HG03060 (cell line): Measurements from ENCODE around the gene IL1RL1.

Experiments used
- ATAC-seq: cut with Tn5 transposase; IDR thresholded peaks from one replicate; pipeline ENCODE4 v1.9.1; 2021; ENCODE audit warnings: low read depth, moderate number of reproducible peaks; ENCODE audit not compliant: unreplicated experiment

Gene IL1RL1

DNA sequence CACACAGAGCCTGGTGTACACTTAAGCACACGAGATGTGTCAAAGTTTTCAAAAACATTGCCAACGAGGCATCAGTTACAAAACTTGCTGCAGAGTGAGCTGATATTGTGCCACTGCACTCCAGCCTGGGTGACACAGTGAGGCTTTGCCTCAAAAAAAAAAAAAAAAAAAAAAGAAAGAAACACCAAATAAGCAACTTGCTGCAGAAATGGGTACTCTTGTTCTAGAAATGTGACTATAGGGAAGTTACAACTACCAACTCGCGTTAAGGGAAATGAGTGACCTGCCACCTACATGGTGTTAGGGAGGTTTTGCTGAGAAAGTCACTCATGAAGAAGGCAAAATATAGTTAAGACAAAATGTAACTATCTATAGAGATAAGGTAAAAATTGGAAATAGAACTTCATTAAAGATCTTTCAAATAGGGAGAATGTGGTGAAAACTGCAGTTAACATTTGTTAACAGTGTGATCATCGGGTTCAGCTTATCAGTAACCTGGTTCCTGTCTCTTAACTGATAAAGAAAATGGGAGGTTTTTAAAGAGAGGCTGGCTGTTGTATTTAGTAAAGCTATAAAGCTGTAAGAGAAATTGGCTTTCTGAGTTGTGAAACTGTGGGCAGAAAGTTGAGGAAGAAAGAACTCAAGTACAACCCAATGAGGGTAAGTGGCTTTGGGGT is at the start of gene IL1RL1:
Gene IL1RL1 (plus strand): TSS at position 600 of the 677 bp plus-strand sequence. CDS start 26,702 bp downstream, outside the sequence.
- ATAC-seq: no peak

DNA sequence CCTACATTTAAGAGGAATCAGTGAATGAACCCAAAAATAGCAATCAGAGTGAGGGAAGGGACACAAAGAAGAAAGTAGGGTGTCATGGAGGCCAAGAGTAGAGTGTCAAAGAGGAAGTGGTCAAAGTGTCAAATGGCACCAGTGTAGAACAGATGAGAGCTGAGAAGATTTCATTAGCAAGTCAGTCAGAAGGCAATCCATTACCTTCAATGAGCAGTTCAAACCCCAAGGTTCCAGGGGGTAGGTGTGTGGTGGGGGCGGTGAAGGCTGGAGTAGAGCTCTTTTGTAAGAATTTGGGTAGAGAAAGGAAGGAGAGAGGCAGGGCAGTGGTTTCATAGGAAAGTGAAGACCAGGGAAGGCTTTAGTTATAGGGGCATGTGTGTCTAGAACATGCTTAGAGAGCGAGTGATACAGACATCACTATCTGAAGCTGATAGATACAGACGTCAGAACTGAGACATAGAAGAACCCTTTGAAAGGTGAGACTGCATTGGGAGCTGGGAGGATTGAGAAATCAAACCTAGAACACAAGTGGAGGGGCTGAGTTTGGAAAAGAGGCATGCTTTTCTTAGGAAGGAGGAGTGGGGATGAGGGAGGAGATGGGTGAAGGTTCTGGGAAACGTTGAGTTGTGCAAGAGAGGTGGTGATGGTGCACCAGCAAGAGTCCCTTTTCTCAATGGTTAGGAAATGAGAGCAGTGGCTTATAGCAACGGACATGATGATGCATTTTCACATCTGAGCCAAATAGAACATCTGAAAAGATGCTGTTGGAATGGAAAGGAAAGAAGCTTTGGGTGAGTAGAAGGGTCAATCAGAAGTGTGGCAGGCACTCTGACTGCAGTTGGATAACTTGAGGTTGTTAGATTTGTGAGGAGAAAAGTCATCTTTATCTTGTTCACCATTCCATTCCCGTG is 48.9 kb upstream of the IL1RL1 start:
- ATAC-seq: no peak

DNA sequence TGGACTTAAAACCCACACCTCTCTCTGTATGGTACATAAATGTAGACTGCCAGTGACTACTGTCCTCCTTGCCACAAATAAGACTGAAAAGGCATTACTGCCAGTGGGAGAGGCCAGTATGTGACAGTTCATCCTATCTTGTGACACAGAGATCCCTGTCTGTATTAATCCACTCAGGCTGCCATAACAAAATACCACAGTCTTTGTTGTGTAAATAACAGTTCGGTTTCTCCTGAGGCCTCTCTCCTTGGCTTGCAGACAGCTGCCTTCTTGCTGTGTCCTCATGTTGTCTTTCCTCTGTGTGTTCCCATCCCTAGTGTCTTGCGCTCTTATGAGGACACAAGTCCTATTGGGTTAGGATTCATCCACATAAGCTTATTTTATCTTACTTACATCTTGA is 46.4 kb upstream of the IL1RL1 start:
- ATAC-seq: no peak

DNA sequence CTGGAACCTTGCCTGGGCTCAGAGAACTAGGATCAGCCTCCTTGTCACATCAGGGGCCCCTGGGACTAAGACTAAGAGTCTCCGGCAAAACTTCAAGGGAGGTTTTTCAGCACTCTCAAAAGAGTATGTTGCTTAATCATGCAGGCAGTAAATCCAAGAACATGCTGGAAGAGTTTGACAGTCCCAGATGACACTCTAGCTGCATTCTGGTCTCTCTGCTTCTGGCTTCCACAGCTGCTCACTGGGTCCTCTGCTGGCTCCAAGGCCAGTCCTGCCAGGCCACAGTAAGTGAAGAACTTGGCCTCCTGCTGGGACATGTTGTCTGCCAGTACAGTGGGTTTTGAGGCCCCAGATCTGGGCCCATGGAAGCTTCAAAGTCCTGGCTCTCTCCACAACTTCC is 45.2 kb upstream of the IL1RL1 start:
- ATAC-seq: no peak

DNA sequence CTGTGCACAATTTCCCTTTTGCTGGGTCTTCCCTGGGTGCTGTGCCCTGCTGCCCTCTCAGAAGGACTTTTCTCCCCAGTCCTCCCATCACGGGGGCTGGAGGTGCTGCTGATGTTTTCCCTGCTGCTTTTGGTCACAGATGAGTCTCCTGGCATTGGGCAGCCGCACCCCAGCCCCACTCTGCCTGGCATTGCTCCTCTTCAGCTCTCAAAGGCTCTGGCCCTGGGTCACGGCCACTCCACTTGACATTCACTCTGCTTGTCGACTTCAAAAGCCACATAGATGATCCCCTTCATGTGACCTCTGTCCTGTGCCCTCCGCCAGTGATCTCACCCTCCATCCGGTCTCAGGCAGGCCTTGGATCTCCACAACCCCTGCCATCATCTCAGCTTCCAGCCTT is 43.6 kb upstream of the IL1RL1 start:
- no peak for ATAC-seq

DNA sequence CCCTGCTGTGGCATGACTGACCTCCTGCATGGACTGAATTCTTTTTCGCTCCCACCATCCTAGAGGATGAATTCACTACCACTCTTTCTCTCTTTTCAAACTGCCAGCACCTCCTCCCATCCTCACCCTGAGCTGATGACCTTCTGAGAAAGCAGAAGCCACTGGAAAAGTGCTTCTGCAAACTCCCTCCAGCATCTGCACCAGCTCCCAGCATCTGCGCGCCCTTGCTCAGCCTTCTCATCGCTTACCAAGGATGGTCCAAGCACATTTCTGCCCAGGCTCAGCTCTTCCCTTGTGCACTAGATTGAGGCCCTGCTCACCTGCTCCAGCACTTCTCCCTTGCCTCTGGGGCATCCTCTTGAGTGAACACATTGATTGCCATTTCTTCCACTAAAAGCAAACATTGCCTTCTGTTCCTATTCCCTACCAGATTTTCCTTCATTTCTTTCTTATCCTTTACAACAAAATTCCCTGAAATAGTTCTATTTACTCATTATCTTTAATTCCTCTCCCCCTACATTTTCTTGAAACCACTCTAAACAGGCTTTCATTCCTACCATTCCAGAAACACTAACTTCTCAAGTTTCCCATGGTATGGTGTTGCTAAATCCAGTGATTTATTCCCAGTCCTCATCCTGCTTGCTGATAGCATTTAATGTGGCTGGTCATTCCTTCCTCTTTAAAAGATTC is 42.7 kb upstream of the IL1RL1 start:
- no peak for ATAC-seq

DNA sequence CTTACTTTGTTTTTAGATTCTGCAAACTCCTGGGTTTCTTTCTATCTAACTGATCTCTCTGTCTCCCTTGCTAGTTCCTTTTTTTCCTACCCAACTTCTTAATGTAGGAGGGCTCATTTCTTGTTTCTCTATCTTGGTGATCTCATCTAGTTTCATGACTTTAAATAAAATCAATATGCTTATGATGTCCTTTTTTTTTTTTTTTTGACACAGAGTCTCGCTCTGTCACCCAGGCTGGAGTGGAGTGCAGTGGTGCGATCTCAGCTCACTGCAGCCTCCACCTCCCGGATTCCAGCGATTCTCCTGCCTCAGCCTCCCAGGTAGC is 42.2 kb upstream of the IL1RL1 start:
- no peak for ATAC-seq

DNA sequence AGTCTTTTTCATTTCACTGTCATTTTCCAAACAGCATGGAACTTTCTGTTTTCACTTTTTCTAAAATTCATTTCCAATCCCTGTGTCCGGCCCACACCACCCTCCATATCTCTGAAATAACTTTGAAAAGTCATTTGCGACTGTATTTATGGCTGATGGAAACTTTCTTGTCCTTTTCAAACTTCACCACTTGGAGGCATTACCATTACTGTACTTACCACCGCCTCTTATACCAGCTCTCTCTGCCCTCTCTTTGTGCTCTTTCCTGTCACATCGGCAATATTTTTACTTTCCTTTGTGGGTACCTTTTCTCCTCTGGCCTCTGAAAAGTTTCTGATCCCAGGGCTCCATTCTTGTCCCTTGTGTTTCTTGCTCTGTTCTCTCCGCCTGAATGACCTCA is 39.5 kb upstream of the IL1RL1 start:
- ATAC-seq: no peak

DNA sequence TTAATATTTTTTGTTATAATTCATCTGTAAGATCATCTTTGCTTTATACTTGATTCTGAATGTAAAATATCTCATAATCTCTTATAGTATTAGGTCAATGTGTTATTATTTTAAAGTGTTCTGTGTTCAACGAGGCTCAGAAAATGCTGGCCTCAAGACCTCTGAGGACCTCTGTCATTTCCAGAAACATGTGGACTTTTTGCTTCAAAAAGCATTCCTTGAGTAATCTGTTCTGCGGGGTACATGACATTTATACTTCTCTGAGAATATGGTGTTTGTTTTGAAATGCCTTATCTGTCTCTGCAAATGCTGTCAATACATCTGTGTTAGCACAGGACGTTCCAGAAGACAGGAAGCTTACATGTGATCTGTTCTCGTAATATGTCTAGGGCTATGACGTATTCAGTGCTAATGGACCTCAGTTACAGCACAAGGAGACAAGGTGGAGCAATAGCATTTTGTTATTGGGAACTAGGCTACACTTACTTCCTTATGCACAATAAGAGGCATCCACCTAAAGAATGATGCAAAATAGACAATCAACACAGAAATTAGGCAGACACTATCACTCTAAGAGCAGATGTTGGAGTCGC is 37.6 kb upstream of the IL1RL1 start:
- ATAC-seq: no peak

DNA sequence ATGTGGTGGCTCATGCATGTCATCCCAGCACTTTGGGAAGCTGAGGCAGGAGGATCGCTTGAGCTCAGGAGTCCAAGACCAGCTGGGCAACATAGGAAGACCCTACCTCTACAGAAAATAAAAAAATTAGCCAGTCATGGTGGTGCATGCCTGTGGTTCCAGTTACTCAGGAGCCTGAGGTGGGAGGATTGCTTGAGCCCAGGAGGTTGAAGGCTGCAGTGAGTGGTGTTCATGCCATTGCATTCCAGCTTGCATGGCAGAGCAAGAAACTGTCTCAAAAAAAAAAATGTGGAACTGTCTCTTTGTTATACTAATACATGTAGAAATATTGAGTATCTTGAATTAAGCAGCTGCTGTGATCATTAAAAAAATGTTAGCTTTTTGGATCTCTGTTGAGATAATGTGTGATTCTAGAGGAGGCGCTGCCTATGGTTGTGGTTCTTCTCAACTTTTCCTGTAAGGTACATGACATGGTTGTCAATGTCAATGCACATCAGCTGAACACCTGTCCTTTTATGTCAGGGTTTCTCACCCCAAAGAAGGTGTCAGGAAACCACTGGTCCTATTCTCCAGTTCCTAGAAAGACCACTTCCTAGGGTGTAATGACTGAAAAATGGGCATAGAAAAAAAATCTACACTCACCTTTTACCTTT is 34.7 kb upstream of the IL1RL1 start:
- ATAC-seq: no peak

DNA sequence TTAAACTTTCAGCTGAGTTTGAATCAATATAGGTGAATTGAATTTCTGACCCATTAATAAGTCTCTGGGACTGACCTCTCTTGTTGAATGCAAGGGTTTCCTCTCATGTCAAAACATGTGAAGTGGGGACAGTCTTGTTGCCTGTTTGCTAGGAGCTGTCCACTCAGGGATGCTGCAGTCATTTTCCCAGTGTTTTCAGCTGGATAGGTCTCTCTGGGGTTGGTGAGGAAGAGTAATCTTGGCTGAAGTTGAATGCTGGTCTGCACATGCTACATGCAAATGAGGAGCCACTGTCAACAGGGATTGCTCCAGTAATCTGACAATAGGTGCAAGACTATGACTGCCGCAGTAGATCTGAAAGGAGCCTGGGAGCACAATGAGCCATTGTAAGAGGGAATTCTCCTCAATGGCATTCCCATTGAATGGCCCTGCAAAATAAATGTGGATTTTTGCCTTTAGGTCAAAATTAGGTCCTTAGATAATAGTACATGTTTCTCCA is 34.1 kb upstream of the IL1RL1 start:
- no peak for ATAC-seq

DNA sequence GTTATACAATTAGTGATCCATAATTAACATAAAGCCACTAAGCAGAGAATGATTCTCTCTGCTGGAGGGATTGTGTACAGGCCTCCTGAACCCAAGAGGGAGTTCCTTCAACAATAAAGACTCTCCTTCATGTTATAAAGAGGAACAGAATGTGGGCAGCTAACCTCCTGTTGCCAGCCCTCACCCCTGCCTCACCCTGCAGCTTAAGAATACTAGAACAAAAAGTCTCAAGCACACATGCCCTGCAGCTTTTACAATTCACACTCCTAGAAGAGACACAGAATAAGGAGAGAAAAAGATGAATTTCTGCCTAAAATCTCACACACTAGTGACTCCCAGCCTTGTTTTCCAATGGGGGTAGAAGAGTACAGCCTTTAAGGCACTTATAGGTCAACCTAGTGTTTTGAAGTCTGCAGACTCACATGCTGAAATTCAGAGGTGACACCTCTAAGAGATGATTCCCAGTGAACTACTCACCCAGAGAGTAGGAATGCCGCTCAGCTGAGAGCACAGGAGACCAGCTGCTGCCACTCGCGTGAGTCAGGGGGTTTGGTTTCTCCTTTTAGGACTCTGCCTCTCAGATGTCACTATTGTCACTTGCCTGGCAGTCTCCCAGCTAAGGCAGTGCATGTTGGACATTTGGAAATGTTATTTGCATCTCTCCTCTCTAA is 32.5 kb upstream of the IL1RL1 start:
- no peak for ATAC-seq

DNA sequence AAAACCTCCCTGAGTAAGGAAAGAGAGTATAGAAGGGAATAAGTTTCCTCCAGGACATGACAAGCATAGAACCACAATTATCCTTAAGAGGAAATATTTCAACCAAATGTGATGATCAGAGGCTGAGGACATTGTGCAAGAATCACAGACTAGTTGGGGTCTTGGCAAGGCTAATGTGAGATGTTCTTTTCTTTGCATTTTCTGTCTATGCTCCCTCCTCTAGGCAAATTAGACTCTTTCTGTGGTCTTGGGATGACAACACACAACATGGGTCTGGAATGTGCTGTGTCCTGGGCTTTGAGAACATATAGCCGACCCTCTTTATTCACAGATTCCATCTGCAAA is 32.0 kb upstream of the IL1RL1 start:
- ATAC-seq: no peak

DNA sequence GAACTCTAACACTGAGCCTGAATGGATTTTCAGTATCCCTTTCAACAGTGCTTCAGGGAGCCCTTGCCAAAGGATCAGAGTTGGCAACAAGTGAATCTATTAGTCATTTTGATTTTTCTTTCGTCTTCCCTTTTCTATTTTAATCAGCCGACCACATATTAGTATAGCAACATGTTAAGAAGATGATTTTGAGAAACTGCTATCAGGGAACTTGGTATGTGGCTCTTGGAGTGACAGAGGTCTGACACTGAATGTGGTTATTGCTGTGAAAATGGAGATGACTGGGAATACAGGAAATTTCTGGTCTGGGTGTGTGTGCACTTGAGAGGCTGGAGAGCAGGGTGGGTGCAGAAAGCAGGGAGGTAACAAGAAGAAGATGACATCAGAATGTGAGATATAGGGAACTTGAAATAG is 28.7 kb upstream of the IL1RL1 start:
- ATAC-seq: no peak

DNA sequence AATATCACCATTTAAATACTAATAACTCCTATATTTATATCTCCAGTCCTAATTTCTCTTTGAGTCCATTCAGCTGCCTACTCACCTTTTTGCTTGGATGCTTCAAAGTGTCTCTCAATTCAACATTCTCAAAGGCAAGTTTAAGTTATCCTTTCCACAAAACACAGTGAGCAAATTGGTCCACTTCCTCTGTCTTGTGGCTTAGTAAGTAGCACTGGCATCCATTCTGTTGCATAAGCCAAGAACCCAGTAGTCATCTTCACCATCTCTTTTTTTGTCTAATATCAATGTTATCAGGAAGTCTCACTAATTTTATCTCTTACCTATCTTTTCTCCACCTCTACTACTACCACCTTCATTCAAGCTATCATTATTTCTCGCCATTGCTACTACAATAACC is 27.4 kb upstream of the IL1RL1 start:
- ATAC-seq: no peak

DNA sequence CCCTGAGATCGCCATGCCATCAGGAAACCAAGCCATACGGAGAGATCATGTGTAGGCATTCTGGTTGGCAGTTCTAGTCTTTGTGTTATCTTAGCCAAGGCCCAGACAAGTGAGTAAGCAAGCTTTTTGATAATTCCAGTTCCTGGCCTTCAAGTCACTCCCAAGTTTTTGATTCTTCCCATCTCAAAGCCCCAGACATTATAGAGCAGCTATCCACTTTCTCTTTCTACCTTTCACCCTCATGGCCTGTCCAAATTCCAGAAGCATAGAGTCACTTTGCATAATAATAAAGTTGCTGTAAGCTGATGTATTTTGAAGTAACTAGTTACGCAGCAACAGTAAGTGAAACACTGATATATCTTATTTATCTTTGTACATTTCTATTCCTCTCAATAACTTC is 26.8 kb upstream of the IL1RL1 start:
- no peak for ATAC-seq

DNA sequence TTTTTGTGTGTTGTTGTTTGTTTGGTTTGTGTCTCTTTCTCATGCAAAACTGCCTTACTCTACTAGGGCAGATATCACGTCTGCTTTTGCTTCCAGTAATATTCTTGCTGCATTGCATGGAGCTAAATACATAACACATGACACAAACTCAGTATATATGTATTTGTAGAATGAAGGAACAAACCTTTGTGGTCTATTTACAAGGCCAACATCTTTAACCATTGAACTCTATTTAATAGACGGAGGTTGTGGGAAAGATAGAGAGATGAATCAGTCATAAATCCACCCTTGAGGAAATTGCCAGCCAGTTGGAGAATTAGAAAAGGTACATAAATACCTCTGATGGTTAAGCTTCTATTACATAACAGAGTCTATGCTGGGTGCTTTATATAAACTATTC is 26.0 kb upstream of the IL1RL1 start:
- ATAC-seq: no peak

DNA sequence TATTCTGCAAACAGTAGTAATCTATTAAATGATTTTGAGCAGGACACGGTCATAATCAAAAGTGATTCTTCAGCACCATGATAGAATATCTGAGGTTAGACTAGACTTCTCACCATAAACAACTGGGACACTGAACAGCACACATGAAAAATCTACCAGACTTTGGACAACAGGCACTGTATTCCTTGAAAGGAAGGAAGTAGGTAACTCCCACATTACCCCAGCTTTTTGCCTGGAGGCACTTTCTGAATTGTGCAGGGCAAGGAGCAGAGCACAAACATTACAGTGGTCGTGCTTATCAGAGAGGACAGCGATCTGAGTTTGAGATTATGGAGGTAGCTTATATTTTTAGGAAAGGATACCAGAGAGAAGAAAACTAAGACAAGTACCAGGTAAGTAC is 25.3 kb upstream of the IL1RL1 start:
- ATAC-seq: no peak

DNA sequence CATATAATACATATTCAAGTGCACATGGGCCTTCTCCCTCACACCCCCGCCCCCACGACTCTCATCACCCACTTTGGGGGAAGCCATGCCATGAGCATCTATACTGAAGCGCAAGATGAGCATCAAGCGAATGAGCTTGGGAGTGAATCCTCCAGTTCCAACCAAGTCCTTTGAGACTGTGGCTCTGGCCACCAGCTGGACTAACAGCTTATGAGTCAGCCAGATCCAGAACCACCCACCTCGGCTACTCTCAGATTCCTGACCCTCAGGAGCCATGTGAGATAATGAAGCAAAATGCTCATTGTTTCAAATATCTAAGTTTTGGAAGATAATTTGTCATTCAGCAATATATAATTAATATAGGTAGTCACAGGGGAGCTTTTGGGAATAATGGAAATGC is 22.2 kb upstream of the IL1RL1 start:
- no peak for ATAC-seq

DNA sequence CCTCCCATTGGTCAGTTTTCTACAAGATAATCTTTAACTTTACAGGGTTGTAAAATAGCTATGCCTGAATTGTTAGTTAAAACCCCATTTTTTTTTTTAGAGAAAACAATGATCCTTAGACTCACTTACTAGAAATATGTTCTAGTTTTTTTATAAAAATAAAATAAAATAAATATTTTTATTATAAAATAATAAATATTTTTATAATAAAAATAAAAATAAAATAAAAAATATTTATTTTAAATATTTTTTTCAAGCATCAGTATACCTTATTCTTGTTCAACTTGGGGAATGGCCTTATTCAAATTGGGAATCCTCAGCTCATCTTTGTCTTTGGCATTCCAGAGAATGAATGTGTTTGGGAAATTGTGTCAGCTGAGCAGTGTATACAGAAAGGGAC is 20.8 kb upstream of the IL1RL1 start:
- no peak for ATAC-seq
